T-helper 1 cell treated with Interleukin-12 subunit alpha and Interleukin-12 subunit beta and Interleukin-4 antibody, amounts not matched to agents 30 μg/mL and 1 μg/mL, for 36 hours (primary cell): ENCODE measurements around the gene FAM83E.

Source experiments
- H3K27ac Mint-ChIP-seq: one replicate; pipeline ENCODE4 v1.8.0; 2021; ENCODE audit warnings: mild to moderate bottlenecking, mixed read lengths
- H3K27me3 Mint-ChIP-seq: one replicate; pipeline ENCODE4 v1.8.0; 2021; ENCODE audit warnings: low read depth, mixed read lengths
- H3K36me3 Mint-ChIP-seq: one replicate; pipeline ENCODE4 v1.8.0; 2021; ENCODE audit warnings: low read depth, mixed read lengths
- H3K4me1 Mint-ChIP-seq: one replicate; pipeline ENCODE4 v1.8.0; 2021; ENCODE audit warnings: low read depth, mixed read lengths
- H3K4me3 Mint-ChIP-seq: one replicate; pipeline ENCODE4 v1.8.0; 2021; ENCODE audit warnings: mild to moderate bottlenecking, moderate library complexity, mixed read lengths
- H3K9me3 Mint-ChIP-seq: one replicate; pipeline ENCODE4 v1.8.0; 2021; ENCODE audit warnings: mixed read lengths

The FAM83E gene

GRCh38 chr19:48568345-48568886, 46.5 kb downstream of the FAM83E start:
- Mint-ChIP-seq H3K4me1 (no peaks in the 10 kb centered on the region), H3K36me3 (no peaks in the 10 kb centered on the region), H3K4me3 (no peak overlapping the region), H3K9me3 (no peaks in the 10 kb centered on the region), H3K27ac (no peak overlapping the region), H3K27me3 (peaks cover 4% of the 10 kb centered on the region)

- H3K27ac Mint-ChIP-seq, result no peak overlapping the region
- H3K4me3 Mint-ChIP-seq, result no peak overlapping the region
- H3K9me3 Mint-ChIP-seq, result no peaks in the 10 kb centered on the region
- no peaks in the 10 kb centered on the region for H3K36me3 Mint-ChIP-seq
- no peaks in the 10 kb centered on the region for H3K4me1 Mint-ChIP-seq
- peaks cover 4% of the 10 kb centered on the region for H3K27me3 Mint-ChIP-seq
Measured at GRCh38 chr19:48565090-48565489, 49.8 kb downstream of the FAM83E start.
